H1 (cell line): ENCODE measurements around the gene AFAP1L2. TPM values are rescaled to one million over a fixed set of nuclear protein-coding genes. Genes with fewer than 3 reads are reported as not detected.

Experiments used
- CTCF ChIA-PET: fragments of 300-600 bp; sonication (Branson Sonifier 250); formaldehyde crosslinking; loops from one replicate; lab custom pipeline; 2021; ENCODE audit not compliant: partially characterized antibody; lab: Charles Lee
- POLR2A ChIA-PET: fragments of 300-600 bp; sonication (Branson Sonifier 250); formaldehyde crosslinking; loops from one replicate; lab custom pipeline; 2021; ENCODE audit warnings: inconsistent platforms; ENCODE audit not compliant: partially characterized antibody; lab: Charles Lee
- DNase-seq, 2 experiments: peaks; one replicate each; pipeline versions ENCODE4 v3.0.0 to v3.0.0-alpha.2; 2010 to 2022; ENCODE audit warnings: low spot score in 2 of 2, low read depth in 1 of 2, mixed read lengths in 1 of 2
- FAIRE-seq: peaks from 2 replicates; lab custom pipeline; 2011; peaks lifted over from hg19 to GRCh38; lab: Jason Lieb, UNC
- H2AFZ ChIP-seq: 2 replicates; pipeline ENCODE4 v1.8.1; 2012; ENCODE audit warnings: low read length, inconsistent platforms
- H2AK5ac ChIP-seq: 2 replicates; pipeline ENCODE4 v1.6.1; 2013; ENCODE audit warnings: low read depth, low read length
- H2BK120ac ChIP-seq: replicated peaks from 2 replicates; pipeline ENCODE3; 2013; ENCODE audit warnings: low read depth, low read length, inconsistent platforms
- H2BK12ac ChIP-seq: 2 replicates; pipeline ENCODE4 v1.6.1; 2013; ENCODE audit warnings: low read depth, low read length
- H2BK15ac ChIP-seq: 2 replicates; pipeline ENCODE4 v1.6.1; 2013; ENCODE audit warnings: low read length
- H2BK20ac ChIP-seq: 2 replicates; pipeline ENCODE4 v1.6.1; 2013; ENCODE audit warnings: low read length
- H2BK5ac ChIP-seq: 2 replicates; pipeline ENCODE4 v1.6.1; 2013; ENCODE audit warnings: low read depth, low read length
- H3K14ac ChIP-seq: 2 replicates; pipeline ENCODE4 v1.6.1; 2013; ENCODE audit warnings: inconsistent platforms; ENCODE audit not compliant: insufficient read length
- H3K18ac ChIP-seq: 2 replicates; pipeline ENCODE4 v1.6.1; 2013; ENCODE audit warnings: low read length; ENCODE audit errors: extremely low read depth
- H3K23ac ChIP-seq: 2 replicates; pipeline ENCODE4 v1.6.1; 2013; ENCODE audit warnings: inconsistent platforms; ENCODE audit not compliant: insufficient read length
- H3K23me2 ChIP-seq: 2 replicates; pipeline ENCODE4 v1.6.1; 2013; ENCODE audit warnings: low read depth, low read length
- H3K27ac ChIP-seq: 2 replicates; pipeline ENCODE4 v1.6.1; 2011; ENCODE audit warnings: low read depth, low read length, inconsistent platforms
- H3K27me3 ChIP-seq, 4 experiments: replicated peaks in 1 of 4; 1 replicate in 1 of 4; 2 replicates in 3 of 4; pipeline versions ENCODE4 v1.6.1 to v1.8.1; 2011 to 2013; ENCODE audit warnings: low read length in 3 of 4, mild to moderate bottlenecking in 3 of 4, inconsistent platforms in 2 of 4, mixed read lengths in 2 of 4, moderate library complexity in 1 of 4; ENCODE audit not compliant: control insufficient read depth in 3 of 4, insufficient read depth in 3 of 4; ENCODE audit errors: extremely low read depth in 1 of 4
- H3K36me3 ChIP-seq, 4 experiments: 2 replicates each; pipeline versions ENCODE4 v1.6.1 to v1.8.1; 2011 to 2013; ENCODE audit warnings: mild to moderate bottlenecking in 4 of 4, low read length in 3 of 4, moderate library complexity in 2 of 4, control low read depth in 1 of 4, inconsistent platforms in 1 of 4; ENCODE audit not compliant: insufficient read depth in 4 of 4, control insufficient read depth in 2 of 4
- H3K4ac ChIP-seq: replicated peaks from 2 replicates; pipeline ENCODE3; 2013; ENCODE audit warnings: low read length, low read depth, mixed read lengths, inconsistent platforms; ENCODE audit not compliant: insufficient read length
- H3K4me1 ChIP-seq, 4 experiments: replicated peaks in 1 of 4; 1 replicate in 1 of 4; 2 replicates in 3 of 4; pipeline versions ENCODE4 v1.6.1 to v1.8.1; 2011 to 2013; ENCODE audit warnings: low read length in 3 of 4, inconsistent platforms in 2 of 4, mixed read lengths in 1 of 4; ENCODE audit not compliant: insufficient read depth in 4 of 4, control insufficient read depth in 3 of 4
- H3K4me2 ChIP-seq, 2 experiments: 2 replicates each; pipeline versions ENCODE4 v1.6.1 to v1.8.1; 2011 to 2013; ENCODE audit warnings: low read depth in 2 of 2, low read length in 2 of 2, control low read depth in 1 of 2, inconsistent platforms in 1 of 2, mild to moderate bottlenecking in 1 of 2; ENCODE audit not compliant: insufficient read depth in 1 of 2
- H3K4me3 ChIP-seq, 4 experiments: fragments of 200-600, 300-600 bp in 1 of 4; sonication (generic), shearing (Covaris generic), sonication (Bioruptor Twin) in 1 of 4; 2 replicates each; pipeline versions ENCODE4 v1.5.1 to v1.8.1; 2011 to 2016; ENCODE audit warnings: low read length in 4 of 4, low read depth in 3 of 4, control low read depth in 2 of 4, inconsistent platforms in 2 of 4, mild to moderate bottlenecking in 2 of 4, mixed read lengths in 1 of 4, moderate library complexity in 1 of 4; ENCODE audit not compliant: insufficient read depth in 2 of 4; ENCODE audit errors: extremely low read depth in 1 of 4
- H3K56ac ChIP-seq: replicated peaks from 2 replicates; pipeline ENCODE3; 2013; ENCODE audit warnings: low read depth, mild to moderate bottlenecking, mixed read lengths, low read length, inconsistent platforms; ENCODE audit not compliant: insufficient read length
- H3K79me1 ChIP-seq: 2 replicates; pipeline ENCODE4 v1.6.1; 2013; ENCODE audit warnings: low read depth, low read length, control low read depth
- H3K79me2 ChIP-seq, 2 experiments: 2 replicates each; pipeline versions ENCODE4 v1.6.1 to v1.8.1; 2012 to 2013; ENCODE audit warnings: low read length in 2 of 2, mild to moderate bottlenecking in 2 of 2, inconsistent platforms in 1 of 2; ENCODE audit not compliant: insufficient read depth in 2 of 2, control insufficient read depth in 1 of 2
- H3K9ac ChIP-seq, 4 experiments: replicated peaks in 1 of 4; 1 replicate in 1 of 4; 2 replicates in 3 of 4; pipeline versions ENCODE4 v1.6.1 to v1.8.1; 2011 to 2013; ENCODE audit warnings: low read depth in 3 of 4, low read length in 3 of 4, control low read depth in 2 of 4, mild to moderate bottlenecking in 2 of 4, moderate library complexity in 2 of 4, inconsistent platforms in 1 of 4; ENCODE audit errors: extremely low read depth in 1 of 4
- H3K9me3 ChIP-seq, 2 experiments: 2 replicates each; pipeline versions ENCODE4 v1.6.1 to v1.8.1; 2012 to 2013; ENCODE audit warnings: mild to moderate bottlenecking in 2 of 2, moderate library complexity in 2 of 2, control low read depth in 1 of 2, inconsistent platforms in 1 of 2, low read depth in 1 of 2, low read length in 1 of 2, mixed read lengths in 1 of 2; ENCODE audit not compliant: insufficient read depth in 2 of 2
- H4K20me1 ChIP-seq, 2 experiments: replicated peaks in 1 of 2; 2 replicates each; pipeline versions ENCODE3 to v1.8.1; 2011 to 2013; ENCODE audit warnings: inconsistent platforms in 2 of 2, low read length in 2 of 2, mild to moderate bottlenecking in 1 of 2; ENCODE audit not compliant: insufficient read depth in 2 of 2, control insufficient read depth in 1 of 2
- H4K5ac ChIP-seq: 2 replicates; pipeline ENCODE4 v1.6.1; 2013; ENCODE audit warnings: low read length, low read depth, mixed read lengths, inconsistent platforms; ENCODE audit not compliant: insufficient read length
- H4K8ac ChIP-seq: 2 replicates; pipeline ENCODE4 v1.8.0; 2013; ENCODE audit warnings: mild to moderate bottlenecking, moderate library complexity, low read length, inconsistent platforms; ENCODE audit not compliant: insufficient read depth; ENCODE audit errors: extremely low read depth
- H4K91ac ChIP-seq: replicated peaks from 2 replicates; pipeline ENCODE3; 2013; ENCODE audit warnings: low read length, mixed read lengths, inconsistent platforms; ENCODE audit not compliant: insufficient read length
- ATF2 ChIP-seq: IDR thresholded peaks from 2 replicates; pipeline ENCODE4 v1.6.1; 2012; ENCODE audit warnings: low read length, inconsistent platforms
- CHD2 ChIP-seq: IDR thresholded peaks from 2 replicates; pipeline ENCODE4 v1.6.1; 2012; ENCODE audit warnings: low read length, improper control_type of control experiment
- SP2 ChIP-seq: IDR thresholded peaks from 2 replicates; pipeline ENCODE4 v1.6.1; 2012; ENCODE audit warnings: mild to moderate bottlenecking, low read length, inconsistent platforms
- WGBS, 2 experiments: shearing (Covaris generic) in 1 of 2; methylation state at CpG; one replicate each; pipeline versions ENCODE4 v1.1.6 to v1.1.7; 2013 to 2015; ENCODE audit warnings: low lambda C conversion rate in 2 of 2, mixed read lengths in 2 of 2, inconsistent platforms in 1 of 2, low coverage in 1 of 2, missing lambda C conversion rate in 1 of 2; ENCODE audit not compliant: insufficient replicate concordance in 2 of 2, insufficient coverage in 1 of 2, insufficient read length in 1 of 2; ENCODE audit errors: extremely low coverage in 1 of 2, missing lambda C conversion rate in 1 of 2; 5-methylcytosine and 5-hydroxymethylcytosine counted together
- polyA plus RNA-seq, 7 experiments: library from polyadenylated mRNA; depleted of rRNA in 3 of 7; stranded (reverse) in 5 of 7; unstranded in 2 of 7; fragments of >200 nt in 5 of 7; fragments of 200-250 nt in 2 of 7; gene quantifications; 1 replicate in 5 of 7; 2 replicates in 1 of 7; 4 replicates in 1 of 7; pipeline versions ENCODE4 v1.2.1 to v1.2.3, GENCODE V29; 2011 to 2013; ENCODE audit warnings: missing spikeins in 2 of 7, mixed read lengths in 2 of 7
- total RNA-seq: library from RNA; stranded (reverse); fragmentation: NEBNext Ultra II Directional; extraction: Animal tissue kit (Norgen Biotek cat#: 25700); gene quantifications from 2 replicates; pipeline ENCODE4 v1.2.1, GENCODE V29; 2021

AFAP1L2 gene
- total and polyA plus RNA-seq, 2 of the 8 experiments (the other 6 are each of a cell fraction or from before 2014, with no cell fraction given): 3.9 to 6.4 TPM

GRCh38 chr10:114313139-114313538 lies 91.2 kb downstream of the AFAP1L2 start:
- H3K36me3 ChIP-seq: no peaks in the 10 kb centered on the region
- WGBS, 2 experiments: 85% methylated on average over 9 of the region's 9 CpGs; no CpG with 5 or more reads in 1 of the 2 experiments
- H3K79me1 ChIP-seq: no peaks in the 10 kb centered on the region
- no peak overlapping the region for H3K4me2 ChIP-seq
- no peak overlapping the region for H2BK120ac ChIP-seq
- H3K9me3 ChIP-seq: no peaks in the 10 kb centered on the region
- no peak overlapping the region for H2BK5ac ChIP-seq
- no peak overlapping the region for H4K91ac ChIP-seq
- no peak overlapping the region for H3K56ac ChIP-seq
- no peak overlapping the region for H3K4ac ChIP-seq
- H4K5ac ChIP-seq: no peak overlapping the region
- H2AK5ac ChIP-seq: no peak overlapping the region
- H2BK15ac ChIP-seq: no peak overlapping the region
- H3K14ac ChIP-seq: no peak overlapping the region
- no peak overlapping the region for H4K8ac ChIP-seq
- H4K20me1 ChIP-seq: no peaks in the 10 kb centered on the region
- H2BK20ac ChIP-seq: no peak overlapping the region
- no peaks in the 10 kb centered on the region; the same call in 1 of the 2 replicates for H3K23me2 ChIP-seq
- FAIRE-seq (no peak), DNase-seq (no peak)
- no peak overlapping the region for H3K27ac ChIP-seq
- H3K4me1 ChIP-seq: no peaks in the 10 kb centered on the region; a peak in 2 of 7 replicates
- H2AFZ ChIP-seq: no peak overlapping the region
- no peak overlapping the region for H3K9ac ChIP-seq
- POLR2A ChIA-PET: no interaction called here
- no peak overlapping the region for H3K4me3 ChIP-seq
- H2BK12ac ChIP-seq: no peak overlapping the region
- no peaks in the 10 kb centered on the region for H3K79me2 ChIP-seq
- H3K23ac ChIP-seq: no peak overlapping the region
- TF ChIP-seq CHD2: no peak
- no peak for TF ChIP-seq SP2
- TF ChIP-seq ATF2: no peak
- no peak overlapping the region for H3K18ac ChIP-seq
- CTCF ChIA-PET: interaction anchor here (0.9 to 2.5 kb wide), 3 partner anchors 9 to 84 kb away, joined by 3 to 14 read pairs (median 4); no protein-coding TSS in a partner anchor
- H3K27me3 ChIP-seq: no peaks in the 10 kb centered on the region
